KOPT-K1 (cell line): ENCODE data around the gene ASPHD2.

Experiments
- H3K27ac ChIP-seq: fragments of 200-600 bp; sonication (generic); 2 replicates; pipeline ENCODE4 v1.5.1; 2016; ENCODE audit warnings: antibody characterized with exemption, mild to moderate bottlenecking, low read depth, low read length; ENCODE audit not compliant: poor library complexity, severe bottlenecking
- H3K36me3 ChIP-seq: fragments of 200-600 bp; sonication (generic); 2 replicates; pipeline ENCODE4 v1.5.1; 2017; ENCODE audit warnings: antibody characterized with exemption, mild to moderate bottlenecking, low read length, moderate library complexity; ENCODE audit not compliant: insufficient read depth
- H3K9me3 ChIP-seq: fragments of 200-600 bp; sonication (generic); 2 replicates; pipeline ENCODE4 v1.5.1; 2017; ENCODE audit warnings: antibody characterized with exemption, low read length, mild to moderate bottlenecking; ENCODE audit not compliant: insufficient read depth, poor library complexity, severe bottlenecking

Gene ASPHD2

GRCh38 chr22:26464312-26464711 lies 35.3 kb downstream of the ASPHD2 start:
- no peaks in the 10 kb centered on the region for H3K9me3 ChIP-seq
- H3K27ac ChIP-seq = no peak overlapping the region
- H3K36me3 ChIP-seq = peaks cover 98% of the 10 kb centered on the region

- H3K36me3 ChIP-seq = peaks cover 98% of the 10 kb centered on the region
- H3K27ac ChIP-seq = no peak overlapping the region
- no peaks in the 10 kb centered on the region for H3K9me3 ChIP-seq
Observed at GRCh38 chr22:26466196-26466595, 37.1 kb downstream of the ASPHD2 start.

- H3K27ac ChIP-seq = no peak overlapping the region
- peaks cover 96% of the 10 kb centered on the region for H3K36me3 ChIP-seq
- no peaks in the 10 kb centered on the region for H3K9me3 ChIP-seq
Observed at GRCh38 chr22:26470807-26471206, 41.7 kb downstream of the ASPHD2 start.

- no peak overlapping the region for H3K27ac ChIP-seq
- peaks cover 96% of the 10 kb centered on the region for H3K36me3 ChIP-seq
- H3K9me3 ChIP-seq = no peaks in the 10 kb centered on the region
Observed at GRCh38 chr22:26471522-26471921, 42.5 kb downstream of the ASPHD2 start.

GRCh38 chr22:26474682-26475081 lies 45.6 kb downstream of the ASPHD2 start:
- H3K36me3 ChIP-seq = peaks cover 84% of the 10 kb centered on the region
- H3K27ac ChIP-seq = no peak overlapping the region
- no peaks in the 10 kb centered on the region for H3K9me3 ChIP-seq

- Histone ChIP-seq H3K36me3 (peaks cover 63% of the 10 kb centered on the region), H3K9me3 (no peaks in the 10 kb centered on the region), H3K27ac (peak overlapping the region; percentile 20)
Observed at GRCh38 chr22:26476705-26477340, 47.8 kb downstream of the ASPHD2 start.

- peak overlapping the region; percentile 20 for H3K27ac ChIP-seq
- H3K36me3 ChIP-seq = peaks cover 58% of the 10 kb centered on the region
- H3K9me3 ChIP-seq = no peaks in the 10 kb centered on the region
Observed at GRCh38 chr22:26477341-26477731, 48.3 kb downstream of the ASPHD2 start.

- peak overlapping the region; percentile 92 for H3K27ac ChIP-seq
- H3K9me3 ChIP-seq = no peaks in the 10 kb centered on the region
- peaks cover 39% of the 10 kb centered on the region for H3K36me3 ChIP-seq
Observed at GRCh38 chr22:26479043-26479791, 50.2 kb downstream of the ASPHD2 start.

- Histone ChIP-seq H3K27ac (peak overlapping the region; percentile 92), H3K36me3 (peaks cover 31% of the 10 kb centered on the region), H3K9me3 (no peaks in the 10 kb centered on the region)
Observed at GRCh38 chr22:26479792-26480610, 50.9 kb downstream of the ASPHD2 start.

GRCh38 chr22:26480611-26480932 lies 51.5 kb downstream of the ASPHD2 start:
- H3K36me3 ChIP-seq = peaks cover 29% of the 10 kb centered on the region

GRCh38 chr22:26481112-26481693 lies 52.1 kb downstream of the ASPHD2 start:
- no peaks in the 10 kb centered on the region for H3K9me3 ChIP-seq
- H3K27ac ChIP-seq = peak overlapping the region; percentile 92

More at GRCh38 chr22:26480611-26480932, 51.5 kb downstream of the ASPHD2 start:
- Histone ChIP-seq H3K9me3 (no peaks in the 10 kb centered on the region), H3K27ac (peak overlapping the region; percentile 92)

GRCh38 chr22:26481694-26482093 lies 52.6 kb downstream of the ASPHD2 start:
- peaks cover 29% of the 10 kb centered on the region for H3K36me3 ChIP-seq
- H3K9me3 ChIP-seq = no peaks in the 10 kb centered on the region
- peak overlapping the region; percentile 92 for H3K27ac ChIP-seq

More at GRCh38 chr22:26481112-26481693, 52.1 kb downstream of the ASPHD2 start:
- peaks cover 29% of the 10 kb centered on the region for H3K36me3 ChIP-seq

GRCh38 chr22:26482161-26482560 lies 53.1 kb downstream of the ASPHD2 start:
- Histone ChIP-seq H3K9me3 (no peaks in the 10 kb centered on the region), H3K27ac (peak overlapping the region; percentile 92), H3K36me3 (peaks cover 27% of the 10 kb centered on the region)

GRCh38 chr22:26483043-26483438 lies 54.0 kb downstream of the ASPHD2 start:
- H3K27ac ChIP-seq = peak overlapping the region; percentile 92
- no peaks in the 10 kb centered on the region for H3K9me3 ChIP-seq
- peaks cover 26% of the 10 kb centered on the region for H3K36me3 ChIP-seq
